HG02938 (cell line): Measurements from ENCODE around the gene POR.
"Not testable (repeated sequence)": the region's sequence is repeated elsewhere in the genome, so short reads cannot be mapped to it uniquely, and the experiment has no call there.

ENCODE experiments used
- ATAC-seq: cut with Tn5 transposase; IDR thresholded peaks from one replicate; pipeline ENCODE4 v1.9.1; 2021; ENCODE audit warnings: mild to moderate bottlenecking, moderate library complexity; ENCODE audit not compliant: unreplicated experiment

POR gene

GRCh38 chr7:75988568-75989499, 73.9 kb downstream of the POR start:
- ATAC-seq: no peak

GRCh38 chr7:75989500-75990388, 74.8 kb downstream of the POR start:
- ATAC-seq: no peak

- ATAC-seq: no peak
Measured at GRCh38 chr7:75991531-75992082, 76.7 kb downstream of the POR start.

GRCh38 chr7:75992083-75992755, 77.3 kb downstream of the POR start:
- ATAC-seq: no peak

- ATAC-seq: peak; percentile 16
Measured at GRCh38 chr7:75993689-75994387, 78.9 kb downstream of the POR start.

- peak; percentile 83 for ATAC-seq
Measured at GRCh38 chr7:75994388-75995051, 79.6 kb downstream of the POR start, which contains the start of gene TMEM120A. TSS of gene TMEM120A (minus strand) at chr7:75994595. CDS start at chr7:75994570, 25 bp downstream.

GRCh38 chr7:75995052-75995471, 80.1 kb downstream of the POR start:
- peak; percentile 9 for ATAC-seq

GRCh38 chr7:75995996-75996395, 81.0 kb downstream of the POR start:
- no peak for ATAC-seq

- no peak for ATAC-seq
Measured at GRCh38 chr7:75996476-75996875, 81.5 kb downstream of the POR start.

GRCh38 chr7:75998038-75998437, 83.1 kb downstream of the POR start:
- ATAC-seq: no peak

GRCh38 chr7:76000566-76000965, 85.6 kb downstream of the POR start:
- ATAC-seq: no peak

- ATAC-seq: no peak
Measured at GRCh38 chr7:76002139-76002538, 87.2 kb downstream of the POR start.

GRCh38 chr7:76002822-76003221, 87.9 kb downstream of the POR start:
- no peak for ATAC-seq

- no peak for ATAC-seq
Measured at GRCh38 chr7:76003351-76003750, 88.4 kb downstream of the POR start.

GRCh38 chr7:76005004-76005403, 90.0 kb downstream of the POR start:
- not testable (repeated sequence) for ATAC-seq

GRCh38 chr7:76008156-76008687, 93.3 kb downstream of the POR start:
- ATAC-seq: no peak

- no peak for ATAC-seq
Measured at GRCh38 chr7:76009672-76010600, 95.0 kb downstream of the POR start.

- ATAC-seq: no peak
Measured at GRCh38 chr7:76011442-76011861, 96.5 kb downstream of the POR start.
